ENCODE data around the gene ARHGAP22. TPM values are rescaled to one million over a fixed set of nuclear protein-coding genes. Genes with fewer than 3 reads are reported as not detected.

Gene ARHGAP22
- total RNA-seq, 6 donors from 2014 or later: 1.4 to 25.1 (median 7.1) TPM

DNA sequence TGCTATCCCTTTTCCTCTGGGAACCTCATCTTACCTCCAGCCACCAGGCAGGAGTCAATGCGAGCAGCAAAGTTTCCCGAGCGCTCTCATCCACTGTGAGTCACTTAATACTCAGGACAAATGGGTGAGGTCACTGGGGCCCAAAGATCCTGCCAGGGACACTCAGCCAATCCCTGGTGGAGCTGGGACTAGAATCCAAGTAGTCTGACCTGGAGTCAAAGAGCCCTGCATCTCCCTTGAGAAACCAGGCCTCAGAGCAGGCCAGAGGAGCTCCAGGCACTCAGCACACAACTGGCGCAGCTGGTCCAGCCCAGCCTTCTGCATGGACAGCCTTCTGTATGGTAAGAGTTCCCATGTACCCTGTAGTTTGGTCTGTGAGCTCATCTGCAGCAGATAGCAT lies 156.1 kb downstream of the ARHGAP22 start:
- TF ChIP-seq POLR2A (IDR thresholded peaks at IDR 0.05): no peak
- TF ChIP-seq POLR2AphosphoS5 (IDR thresholded peaks at IDR 0.05): no peak
- no peak for TF ChIP-seq EP300 (IDR thresholded peaks at IDR 0.05)
- TF ChIP-seq, protein P1, sequence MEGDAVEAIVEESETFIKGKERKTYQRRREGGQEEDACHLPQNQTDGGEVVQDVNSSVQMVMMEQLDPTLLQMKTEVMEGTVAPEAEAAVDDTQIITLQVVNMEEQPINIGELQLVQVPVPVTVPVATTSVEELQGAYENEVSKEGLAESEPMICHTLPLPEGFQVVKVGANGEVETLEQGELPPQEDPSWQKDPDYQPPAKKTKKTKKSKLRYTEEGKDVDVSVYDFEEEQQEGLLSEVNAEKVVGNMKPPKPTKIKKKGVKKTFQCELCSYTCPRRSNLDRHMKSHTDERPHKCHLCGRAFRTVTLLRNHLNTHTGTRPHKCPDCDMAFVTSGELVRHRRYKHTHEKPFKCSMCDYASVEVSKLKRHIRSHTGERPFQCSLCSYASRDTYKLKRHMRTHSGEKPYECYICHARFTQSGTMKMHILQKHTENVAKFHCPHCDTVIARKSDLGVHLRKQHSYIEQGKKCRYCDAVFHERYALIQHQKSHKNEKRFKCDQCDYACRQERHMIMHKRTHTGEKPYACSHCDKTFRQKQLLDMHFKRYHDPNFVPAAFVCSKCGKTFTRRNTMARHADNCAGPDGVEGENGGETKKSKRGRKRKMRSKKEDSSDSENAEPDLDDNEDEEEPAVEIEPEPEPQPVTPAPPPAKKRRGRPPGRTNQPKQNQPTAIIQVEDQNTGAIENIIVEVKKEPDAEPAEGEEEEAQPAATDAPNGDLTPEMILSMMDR (IDR thresholded peaks at IDR 0.05): no peak
- WGBS, 2 donors: 93 to 100% methylated on average over 4 of the region's 4 CpGs

DNA sequence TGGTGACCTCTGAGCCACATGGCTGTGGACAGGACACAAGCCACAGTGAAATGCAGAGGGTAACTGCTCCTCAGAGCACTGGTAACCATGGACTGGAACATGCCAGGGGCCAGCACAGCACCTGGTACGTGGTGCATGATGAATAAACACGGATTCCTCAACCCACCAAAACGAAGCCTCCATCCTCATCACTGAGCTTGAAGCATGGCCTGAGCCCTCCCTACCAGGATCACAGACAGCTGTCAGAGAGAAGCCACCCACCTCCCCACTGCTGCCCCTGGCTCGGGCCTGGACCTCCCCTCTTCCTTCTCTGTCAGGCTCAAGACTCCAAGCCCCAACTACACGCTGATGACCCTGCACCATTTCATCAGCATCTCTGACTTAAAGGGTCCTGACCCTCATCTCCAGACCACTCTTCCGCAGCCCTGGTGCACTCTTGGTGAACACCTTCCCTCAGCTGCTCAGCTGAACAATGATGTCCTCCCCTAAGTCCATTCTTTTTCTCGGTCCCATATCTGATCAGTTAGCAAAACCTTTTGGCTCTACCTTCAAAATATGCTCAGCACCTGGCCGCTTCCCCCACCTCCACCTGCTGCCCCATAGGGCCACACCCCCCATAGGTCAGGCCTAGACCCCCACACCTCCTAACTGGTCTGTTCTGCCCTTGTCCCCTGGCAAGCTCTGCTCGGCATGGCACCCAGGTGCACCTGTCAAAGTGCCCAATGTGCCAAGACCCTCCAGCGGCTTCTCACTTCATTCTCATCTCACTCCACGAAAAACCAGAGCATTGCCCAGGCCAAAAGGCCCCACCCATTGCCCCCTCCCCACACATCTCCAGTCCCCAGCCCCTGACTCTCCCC lies 157.3 kb downstream of the ARHGAP22 start:
- DNase-seq (no peak), ATAC-seq (ENCODE audit: low FRiP score in 2 of 2) (no peak)
- TF ChIP-seq, protein P1 (IDR thresholded peaks at IDR 0.05): no peak
- TF ChIP-seq EP300 (IDR thresholded peaks at IDR 0.05) (no peak), POLR2A (IDR thresholded peaks at IDR 0.05) (no peak), POLR2AphosphoS5 (IDR thresholded peaks at IDR 0.05) (no peak)
- Histone ChIP-seq H3K36me3 (no peaks in the 10 kb centered on the region), H3K4me1 (no peaks in the 10 kb centered on the region), H3K27me3 (no peaks in the 10 kb centered on the region), H3K27ac (no peak overlapping the region), H3K4me3 (no peak overlapping the region), H3K9me3 (no peaks in the 10 kb centered on the region)
- 86 to 91% methylated on average over 11 of the region's 11 CpGs for WGBS, 2 donors

More for the DNA sequence above, 156.1 kb downstream of the ARHGAP22 start:
- H3K27me3 ChIP-seq: no peaks in the 10 kb centered on the region
- no peak overlapping the region for H3K27ac ChIP-seq
- H3K9me3 ChIP-seq: no peaks in the 10 kb centered on the region
- H3K4me1 ChIP-seq: no peaks in the 10 kb centered on the region
- no peak for ATAC-seq (ENCODE audit: low FRiP score in 2 of 2)
- no peak overlapping the region for H3K4me3 ChIP-seq
- DNase-seq: no peak
- no peaks in the 10 kb centered on the region for H3K36me3 ChIP-seq

DNA sequence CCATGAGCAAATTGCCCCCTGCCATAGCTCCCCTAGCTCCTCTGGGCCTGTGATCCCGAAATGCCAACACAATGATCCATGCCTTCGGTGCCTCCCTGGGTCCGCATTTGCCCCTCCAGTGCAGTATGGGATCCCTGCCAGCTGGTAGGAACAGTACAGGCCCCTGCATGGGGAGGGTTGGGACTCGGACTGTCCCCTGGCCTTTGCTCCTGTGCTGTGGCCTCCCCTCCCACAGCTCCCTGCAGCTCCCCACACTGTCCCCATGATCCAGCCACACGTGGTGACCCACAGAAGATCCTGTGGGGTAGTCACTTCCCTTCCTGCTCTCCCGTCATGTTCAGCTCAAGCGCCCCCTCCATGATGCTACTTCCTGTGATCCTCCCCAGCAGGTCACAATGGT lies 158.1 kb downstream of the ARHGAP22 start:
- H3K36me3 ChIP-seq: no peaks in the 10 kb centered on the region
- DNase-seq (no peak), ATAC-seq (ENCODE audit: low FRiP score in 2 of 2) (no peak)
- H3K27ac ChIP-seq: no peak overlapping the region
- TF ChIP-seq, protein P1 (IDR thresholded peaks at IDR 0.05): no peak
- TF ChIP-seq EP300 (IDR thresholded peaks at IDR 0.05) (no peak), POLR2AphosphoS5 (IDR thresholded peaks at IDR 0.05) (no peak), POLR2A (IDR thresholded peaks at IDR 0.05) (no peak)
- 82 to 83% methylated on average over 5 to 7 of the region's 7 CpGs for WGBS, 2 donors
- no peak overlapping the region for H3K4me3 ChIP-seq
- no peaks in the 10 kb centered on the region for H3K27me3 ChIP-seq
- no peaks in the 10 kb centered on the region for H3K4me1 ChIP-seq
- H3K9me3 ChIP-seq: no peaks in the 10 kb centered on the region

DNA sequence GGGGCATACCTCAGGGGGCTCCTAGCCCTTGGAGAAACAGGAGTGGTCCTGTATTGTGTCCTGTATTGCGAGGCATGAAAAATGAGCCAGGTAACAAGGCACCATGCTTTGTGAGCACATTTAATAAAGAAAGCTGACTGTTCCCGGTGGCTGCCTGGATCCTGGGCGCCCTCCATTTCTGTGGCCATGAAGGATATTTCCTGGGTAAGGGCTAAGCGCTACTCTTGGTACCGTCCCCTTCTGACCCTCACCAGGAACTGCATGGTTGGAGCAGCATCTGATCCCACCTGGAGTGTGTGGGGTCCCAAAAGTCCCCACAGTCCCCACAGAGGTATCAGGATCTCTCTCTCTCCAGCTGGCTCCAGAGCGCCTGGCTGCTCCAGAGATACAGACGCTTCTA lies 158.9 kb downstream of the ARHGAP22 start:
- ATAC-seq (ENCODE audit: low FRiP score in 2 of 2) (no peak), DNase-seq (no peak)
- Histone ChIP-seq H3K36me3 (no peaks in the 10 kb centered on the region), H3K4me1 (no peaks in the 10 kb centered on the region), H3K4me3 (no peak overlapping the region), H3K27me3 (no peaks in the 10 kb centered on the region), H3K9me3 (no peaks in the 10 kb centered on the region), H3K27ac (no peak overlapping the region)
- TF ChIP-seq POLR2A (IDR thresholded peaks at IDR 0.05) (no peak), EP300 (IDR thresholded peaks at IDR 0.05) (no peak), POLR2AphosphoS5 (IDR thresholded peaks at IDR 0.05) (no peak)
- TF ChIP-seq, protein P1 (IDR thresholded peaks at IDR 0.05): no peak
- WGBS, 2 donors: 94% methylated on average over 7 of the region's 7 CpGs

Measured in upper lobe of left lung (tissue), 6 donors.